Activated effector memory CD4-positive, alpha-beta T cell treated with anti-CD3 and anti-CD28 coated beads, Interleukin-2, amount 50 U/mL, for 16 hours (primary cell): Measurements from ENCODE around the gene TENT4B.
"Not testable (repeated sequence)": the region's sequence is repeated elsewhere in the genome, so short reads cannot be mapped to it uniquely, and the experiment has no call there.

ENCODE experiments used
- DNase-seq: peaks from one replicate; pipeline ENCODE4 v3.0.0-alpha.2; 2020

TENT4B gene

GRCh38 chr16:50155925-50156324 lies 2.8 kb downstream of the TENT4B start:
- DNase-seq = no peak

DNA sequence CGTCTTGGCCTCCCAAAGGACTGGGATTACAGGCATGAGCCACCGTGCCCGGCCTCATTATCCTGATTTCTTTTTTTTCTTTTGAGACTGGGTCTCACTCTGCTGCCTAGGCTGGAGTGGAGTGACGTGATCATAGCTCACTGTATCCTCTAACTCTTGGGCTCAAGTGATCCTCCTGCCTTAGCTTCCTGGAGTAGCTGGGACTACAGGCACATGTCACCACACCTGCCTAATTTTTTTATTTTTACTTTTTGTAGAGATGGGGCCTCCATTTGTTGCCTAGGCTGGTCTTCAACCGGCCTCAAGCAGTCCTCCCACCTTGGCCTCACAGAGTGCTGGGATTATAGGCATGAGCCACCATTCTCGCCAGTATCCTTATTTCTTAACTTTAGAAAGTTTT lies 3.5 kb downstream of the TENT4B start:
- no peak for DNase-seq

DNA sequence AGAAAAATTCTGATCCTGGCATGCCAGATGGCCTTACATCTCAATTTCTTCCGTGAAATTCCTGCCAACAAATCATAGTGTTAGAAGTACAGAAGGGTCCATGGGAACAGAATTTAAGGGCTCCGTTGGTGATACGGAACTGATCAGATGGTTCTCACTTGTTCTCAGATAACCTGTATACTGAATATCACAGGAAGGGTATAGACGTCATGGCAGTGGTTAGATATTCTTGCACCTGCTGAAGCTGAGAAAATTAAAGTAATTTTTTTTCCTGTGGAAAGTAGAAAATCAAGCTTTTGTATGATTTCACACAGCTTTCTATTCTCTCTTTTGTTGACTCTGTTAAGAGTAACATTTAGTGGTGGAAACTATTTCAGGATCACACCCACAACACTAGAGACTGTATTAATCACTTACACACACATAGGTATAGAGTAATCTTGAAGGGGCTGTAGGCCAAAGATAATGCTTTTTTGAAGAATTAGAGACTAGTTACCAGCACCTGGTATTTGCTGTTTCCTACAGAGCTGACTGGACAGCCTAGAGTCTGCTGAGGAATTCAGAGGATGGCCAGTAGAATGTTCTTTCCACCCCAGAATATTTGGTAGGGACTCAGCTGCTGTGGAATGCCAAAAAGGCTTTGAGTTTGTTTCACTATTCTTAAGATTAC lies 7.5 kb downstream of the TENT4B start:
- DNase-seq = no peak

DNA sequence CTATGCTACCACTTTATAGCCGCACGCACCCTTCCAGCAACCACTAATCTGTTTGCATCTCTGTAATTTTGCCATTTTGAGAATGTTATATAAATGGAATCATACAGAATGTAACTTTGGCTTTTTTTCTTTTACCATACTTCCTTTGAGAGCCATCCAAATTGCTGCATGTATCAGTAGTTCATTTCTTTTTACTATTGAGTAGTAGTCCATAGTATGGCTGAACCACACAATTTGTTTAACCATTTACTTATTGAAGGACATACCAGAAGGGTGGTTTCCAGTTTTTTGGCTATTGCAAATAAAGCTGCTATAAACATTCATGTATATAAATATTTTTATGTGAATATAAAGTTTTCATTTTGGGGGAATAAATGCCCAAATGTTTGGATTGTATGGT lies 8.8 kb downstream of the TENT4B start:
- DNase-seq = no peak

DNA sequence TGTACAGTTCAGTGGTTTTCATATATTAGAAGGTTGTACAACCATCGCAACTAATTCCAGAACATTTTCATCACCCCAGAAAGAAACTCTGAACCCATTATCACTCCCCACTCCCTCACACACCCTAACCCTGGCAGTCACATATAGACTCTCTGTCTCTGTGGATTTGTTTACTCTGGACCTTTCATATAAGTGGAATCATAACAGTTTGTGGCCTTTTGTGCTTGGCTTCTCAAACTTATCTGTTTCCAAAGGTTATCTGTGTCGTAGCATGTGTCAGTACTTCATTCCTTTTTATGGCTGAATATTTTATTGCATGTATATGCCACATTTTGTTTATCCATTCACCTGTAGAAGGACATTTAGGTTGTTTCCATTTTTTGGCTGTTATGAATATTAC lies 12.4 kb downstream of the TENT4B start:
- DNase-seq = no peak

- DNase-seq = peak; percentile 67
These were observed 13.7 kb downstream of the TENT4B start for GRCh38 chr16:50166511-50167500.

DNA sequence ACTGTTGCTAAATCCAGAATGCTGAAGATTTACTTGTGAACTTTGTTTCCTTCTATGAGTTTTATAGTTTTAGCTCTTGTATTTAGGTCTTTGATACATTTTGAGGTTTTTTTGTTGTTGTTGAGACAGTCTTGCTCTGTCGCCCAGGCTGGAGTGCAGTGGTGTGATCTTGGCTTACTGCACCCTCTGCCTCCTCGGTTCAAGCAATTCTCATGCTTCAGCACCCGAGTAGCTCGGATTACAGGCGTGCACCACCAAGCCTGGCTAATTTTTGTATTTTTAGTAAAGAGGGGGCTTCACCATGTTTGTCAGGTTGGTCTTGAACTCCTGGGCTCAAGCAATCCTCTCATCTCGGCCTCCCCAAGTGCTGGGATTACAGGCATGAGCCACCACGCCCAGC lies 14.4 kb downstream of the TENT4B start:
- DNase-seq = no peak

- DNase-seq = no peak
These were observed 16.5 kb downstream of the TENT4B start for GRCh38 chr16:50169555-50170096.

DNA sequence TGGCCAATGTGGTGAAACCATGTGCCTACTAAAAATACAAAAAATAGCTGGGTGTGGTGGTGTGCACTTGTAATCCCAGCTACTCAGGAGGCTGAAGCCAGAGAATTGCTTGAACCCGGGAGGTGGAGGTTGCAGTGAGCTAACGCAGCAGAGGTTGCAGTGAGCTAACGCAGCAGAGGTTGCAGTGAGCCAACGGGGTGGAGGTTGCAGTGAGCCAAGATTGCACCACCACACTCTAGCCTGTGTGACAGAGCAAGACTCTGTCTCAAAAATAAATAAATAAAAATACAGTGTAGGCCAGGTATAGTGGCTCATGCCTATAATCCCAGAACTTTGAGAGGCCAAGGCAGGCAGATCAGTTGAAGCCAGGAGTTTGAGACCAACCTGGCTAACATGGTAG lies 18.7 kb downstream of the TENT4B start:
- DNase-seq = not testable (repeated sequence)

- DNase-seq = no peak
These were observed 19.3 kb downstream of the TENT4B start for GRCh38 chr16:50172195-50172922.

DNA sequence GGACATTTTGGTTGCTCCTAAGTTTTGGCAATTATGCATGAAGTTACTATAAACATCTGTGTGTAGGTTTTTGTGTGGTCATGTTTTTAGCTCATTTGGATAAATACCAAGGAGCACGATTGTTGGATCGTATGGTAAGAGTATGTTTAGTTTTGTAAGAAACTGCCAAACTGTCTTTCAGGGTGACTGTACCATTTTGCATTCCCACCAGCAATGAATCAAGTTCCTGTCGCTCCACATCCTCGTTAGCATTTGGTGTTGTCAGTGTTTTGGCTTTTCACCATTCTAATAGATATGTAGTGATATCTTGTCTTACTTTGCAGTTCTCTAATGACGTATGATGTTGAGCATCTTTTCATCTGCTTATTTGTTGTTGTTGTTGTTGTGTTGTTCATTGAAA lies 20.2 kb downstream of the TENT4B start:
- no peak for DNase-seq

- no peak for DNase-seq
These were observed 25.4 kb downstream of the TENT4B start for GRCh38 chr16:50178491-50178941.

DNA sequence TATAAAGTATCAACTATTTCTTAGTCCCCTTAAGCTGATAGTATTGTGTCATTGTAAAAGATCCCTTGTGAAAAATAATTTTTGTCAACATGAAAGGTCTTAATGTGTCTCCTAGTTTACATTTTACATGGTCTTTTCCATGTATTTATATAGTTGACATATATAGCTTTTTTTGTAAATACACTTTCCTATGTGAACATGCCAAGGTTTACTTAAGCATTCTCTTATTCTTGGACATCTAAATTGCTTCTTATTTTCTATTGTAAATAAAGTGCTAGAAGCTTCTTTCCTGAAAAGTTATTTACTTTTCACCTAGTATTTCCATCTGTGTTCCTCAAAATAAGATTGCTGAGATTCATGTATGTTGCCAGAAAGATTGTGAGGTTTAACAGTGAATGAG lies 29.3 kb downstream of the TENT4B start:
- DNase-seq = no peak

GRCh38 chr16:50183316-50183715 lies 30.2 kb downstream of the TENT4B start:
- DNase-seq = no peak

DNA sequence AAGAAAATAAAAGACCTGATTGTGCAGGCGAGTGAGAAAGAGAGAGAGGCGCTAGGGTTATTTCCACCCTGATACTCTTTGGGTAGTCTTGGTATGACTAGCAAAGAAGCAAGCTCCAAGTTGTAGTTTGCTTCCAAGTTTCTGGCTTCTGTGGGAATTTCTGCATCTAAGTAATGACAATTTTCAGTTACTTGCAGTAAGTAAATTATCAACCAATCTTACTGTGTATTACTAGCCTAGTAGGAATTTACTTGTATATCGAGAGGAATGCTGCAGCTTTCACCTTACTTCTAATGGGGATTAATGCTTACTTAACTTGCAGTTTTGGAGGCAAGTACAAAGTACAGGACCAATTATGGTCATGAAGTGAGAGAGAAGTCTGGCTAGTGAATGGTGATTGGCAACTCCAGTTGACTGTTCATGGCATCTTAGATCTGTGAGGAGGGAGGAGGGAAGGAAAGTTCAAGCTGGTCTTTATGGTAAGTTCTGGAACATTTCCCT lies 31.9 kb downstream of the TENT4B start:
- no peak for DNase-seq

DNA sequence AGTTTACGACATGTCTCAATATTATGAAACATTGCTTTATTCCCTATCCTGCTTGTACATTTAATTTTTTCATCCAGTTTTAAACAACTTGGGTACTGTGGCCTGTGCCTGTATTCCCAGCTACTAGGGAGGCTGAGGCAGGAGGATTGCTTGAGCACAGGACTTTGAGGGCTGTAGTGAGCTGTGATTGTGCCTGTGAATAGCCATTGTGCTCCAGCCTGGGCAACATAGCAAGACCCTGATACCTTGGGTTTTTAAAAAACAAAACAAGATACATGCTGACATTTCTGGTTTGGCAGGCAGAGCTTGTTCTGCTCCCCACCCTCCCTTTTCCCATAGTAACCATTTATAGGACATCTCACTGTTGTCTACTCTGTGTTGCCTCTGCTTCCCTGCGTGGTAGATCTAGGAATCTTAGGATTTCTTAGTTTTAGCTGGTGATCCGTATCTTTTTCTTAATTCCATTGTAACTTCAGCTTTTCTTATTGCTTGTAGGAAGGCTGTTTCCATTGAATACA lies 35.6 kb downstream of the TENT4B start:
- no peak for DNase-seq

GRCh38 chr16:50190292-50190691 lies 37.2 kb downstream of the TENT4B start:
- DNase-seq = no peak

GRCh38 chr16:50192386-50193050 lies 39.4 kb downstream of the TENT4B start:
- DNase-seq = no peak

GRCh38 chr16:50193594-50193993 lies 40.5 kb downstream of the TENT4B start:
- no peak for DNase-seq

DNA sequence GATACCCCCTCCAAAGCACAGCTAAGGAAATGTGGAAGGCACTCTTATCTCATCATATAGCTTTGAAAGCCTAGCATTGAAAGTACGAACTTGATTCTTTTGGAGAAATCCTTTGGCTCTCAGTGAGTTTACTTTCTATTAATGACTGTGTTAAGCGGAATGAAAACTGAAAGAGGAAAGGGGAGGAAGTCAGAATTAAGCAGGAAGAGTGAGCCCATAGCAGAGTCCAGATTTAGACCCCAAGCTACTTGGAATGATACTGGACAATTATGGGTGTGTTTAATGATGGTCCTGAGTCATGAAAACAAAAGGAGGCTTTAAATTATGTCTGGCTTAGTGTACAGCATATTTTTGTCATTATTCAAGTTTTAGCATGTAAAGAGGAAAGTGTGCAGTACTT lies 42.2 kb downstream of the TENT4B start:
- no peak for DNase-seq

DNA sequence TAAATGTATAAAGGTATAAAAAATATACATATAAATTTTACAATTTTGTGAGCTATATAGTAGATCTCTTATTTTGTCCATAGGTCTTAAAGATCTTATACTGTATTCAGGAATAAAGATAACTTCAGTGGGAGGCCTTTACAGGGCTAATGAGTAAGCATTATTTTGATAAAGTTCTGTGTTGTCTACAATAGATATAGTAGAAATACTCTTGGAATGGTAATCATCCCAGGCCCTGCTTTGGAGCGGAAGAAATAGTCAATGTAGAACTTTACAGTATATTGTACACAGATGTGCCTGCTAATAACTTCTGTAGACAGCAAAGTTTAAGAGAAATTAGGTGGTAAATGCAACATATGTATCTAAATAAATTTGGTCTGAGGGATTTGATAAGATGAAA lies 42.6 kb downstream of the TENT4B start:
- no peak for DNase-seq

- DNase-seq = no peak
These were observed 44.5 kb downstream of the TENT4B start for GRCh38 chr16:50197582-50197981.
